IMR-90 (cell line): ENCODE data around the gene CCDC92.

Experiments
- BHLHE40 ChIP-seq: fragments of 150-350 bp; IDR thresholded peaks from 2 replicates; pipeline ENCODE4 v1.6.1; 2016; ENCODE audit warnings: mild to moderate bottlenecking, low read depth, low read length
- CEBPB ChIP-seq: IDR thresholded peaks from 2 replicates; pipeline ENCODE4 v1.6.1; 2012; ENCODE audit warnings: low read depth, low read length, improper control_type of control experiment
- CHD1 ChIP-seq: IDR thresholded peaks from 2 replicates; pipeline ENCODE4 v1.6.1; 2012; ENCODE audit warnings: low read depth, low read length, improper control_type of control experiment
- FOS ChIP-seq: fragments of 150-350 bp; IDR thresholded peaks from 2 replicates; pipeline ENCODE4 v1.6.1; 2016; ENCODE audit warnings: low read depth, low read length
- MAFK ChIP-seq: IDR thresholded peaks from 2 replicates; pipeline ENCODE4 v1.6.1; 2012; ENCODE audit warnings: low read depth, low read length, improper control_type of control experiment
- MAZ ChIP-seq: IDR thresholded peaks from 2 replicates; pipeline ENCODE4 v1.6.1; 2012; ENCODE audit warnings: low read depth, mild to moderate bottlenecking, low read length, improper control_type of control experiment, moderate library complexity, borderline replicate concordance
- POLR2A ChIP-seq: IDR thresholded peaks from 2 replicates; pipeline ENCODE4 v1.6.1; 2012; ENCODE audit warnings: mild to moderate bottlenecking, low read depth, low read length
- RAD21 ChIP-seq: IDR thresholded peaks from 2 replicates; pipeline ENCODE4 v1.6.1; 2012; ENCODE audit warnings: low read length, improper control_type of control experiment
- RCOR1 ChIP-seq: IDR thresholded peaks from 2 replicates; pipeline ENCODE4 v1.6.1; 2012; ENCODE audit warnings: mild to moderate bottlenecking, low read length, improper control_type of control experiment; ENCODE audit not compliant: insufficient replicate concordance
- SMC3 ChIP-seq: fragments of 150-350 bp; IDR thresholded peaks from 2 replicates; pipeline ENCODE4 v1.6.1; 2016; ENCODE audit warnings: low read depth, mild to moderate bottlenecking, antibody characterized with exemption, low read length, moderate library complexity
- TF ChIP-seq, protein P1 (sequence below): conservative IDR thresholded peaks from 2 replicates; pipeline ENCODE4 v1.5.1; 2012; ENCODE audit warnings: mild to moderate bottlenecking, low read depth, low read length, improper control_type of control experiment
- TF ChIP-seq, protein P2 (sequence below): fragments of 150-350 bp; IDR thresholded peaks from 2 replicates; pipeline ENCODE4 v1.6.1; 2017; ENCODE audit warnings: mild to moderate bottlenecking, antibody characterized with exemption, low read length, low read depth

DNA sequence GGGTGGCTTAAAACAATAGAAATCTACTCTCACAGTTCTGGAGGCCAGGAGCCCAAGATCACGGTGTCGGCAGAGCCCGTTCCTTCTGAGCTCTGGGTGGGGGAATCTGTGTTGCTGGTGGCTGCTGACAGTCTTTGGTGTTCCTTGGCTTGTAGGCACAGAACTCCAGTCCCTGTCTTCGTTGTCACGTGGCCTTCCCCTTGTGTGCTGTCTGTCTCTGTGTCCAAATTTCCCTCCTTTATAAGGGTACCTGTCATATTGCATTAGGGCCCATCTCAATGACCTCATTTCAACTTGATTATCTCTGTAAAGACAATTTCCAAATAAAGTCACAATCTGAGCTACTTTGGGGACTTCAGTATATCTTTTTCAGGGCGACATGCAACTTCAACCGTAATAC, 81.6 kb downstream of the CCDC92 start:
- TF ChIP-seq POLR2A: no peak
- TF ChIP-seq, protein P1, sequence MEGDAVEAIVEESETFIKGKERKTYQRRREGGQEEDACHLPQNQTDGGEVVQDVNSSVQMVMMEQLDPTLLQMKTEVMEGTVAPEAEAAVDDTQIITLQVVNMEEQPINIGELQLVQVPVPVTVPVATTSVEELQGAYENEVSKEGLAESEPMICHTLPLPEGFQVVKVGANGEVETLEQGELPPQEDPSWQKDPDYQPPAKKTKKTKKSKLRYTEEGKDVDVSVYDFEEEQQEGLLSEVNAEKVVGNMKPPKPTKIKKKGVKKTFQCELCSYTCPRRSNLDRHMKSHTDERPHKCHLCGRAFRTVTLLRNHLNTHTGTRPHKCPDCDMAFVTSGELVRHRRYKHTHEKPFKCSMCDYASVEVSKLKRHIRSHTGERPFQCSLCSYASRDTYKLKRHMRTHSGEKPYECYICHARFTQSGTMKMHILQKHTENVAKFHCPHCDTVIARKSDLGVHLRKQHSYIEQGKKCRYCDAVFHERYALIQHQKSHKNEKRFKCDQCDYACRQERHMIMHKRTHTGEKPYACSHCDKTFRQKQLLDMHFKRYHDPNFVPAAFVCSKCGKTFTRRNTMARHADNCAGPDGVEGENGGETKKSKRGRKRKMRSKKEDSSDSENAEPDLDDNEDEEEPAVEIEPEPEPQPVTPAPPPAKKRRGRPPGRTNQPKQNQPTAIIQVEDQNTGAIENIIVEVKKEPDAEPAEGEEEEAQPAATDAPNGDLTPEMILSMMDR: no peak
- no peak for TF ChIP-seq FOS
- no peak for TF ChIP-seq RCOR1
- TF ChIP-seq MAFK: no peak
- TF ChIP-seq CEBPB: no peak
- TF ChIP-seq RAD21: no peak
- TF ChIP-seq, protein P2, sequence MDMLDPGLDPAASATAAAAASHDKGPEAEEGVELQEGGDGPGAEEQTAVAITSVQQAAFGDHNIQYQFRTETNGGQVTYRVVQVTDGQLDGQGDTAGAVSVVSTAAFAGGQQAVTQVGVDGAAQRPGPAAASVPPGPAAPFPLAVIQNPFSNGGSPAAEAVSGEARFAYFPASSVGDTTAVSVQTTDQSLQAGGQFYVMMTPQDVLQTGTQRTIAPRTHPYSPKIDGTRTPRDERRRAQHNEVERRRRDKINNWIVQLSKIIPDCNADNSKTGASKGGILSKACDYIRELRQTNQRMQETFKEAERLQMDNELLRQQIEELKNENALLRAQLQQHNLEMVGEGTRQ: no peak
- no peak for TF ChIP-seq MAZ
- TF ChIP-seq BHLHE40: no peak
- TF ChIP-seq SMC3: no peak
- no peak for TF ChIP-seq CHD1
